ENCODE measurements around the gene CLTCL1.

GRCh38 chr22:19253143-19253542, 38.4 kb downstream of the CLTCL1 start:
- TF ChIP-seq BHLHE40 (IDR thresholded peaks at IDR 0.05; ENCODE audit: low read length): no peak
- no peak for TF ChIP-seq TCF7 (IDR thresholded peaks at IDR 0.05; ENCODE audit: borderline replicate concordance)
- no peak for TF ChIP-seq NCOR1 (IDR thresholded peaks at IDR 0.05)
- TF ChIP-seq, protein P1, sequence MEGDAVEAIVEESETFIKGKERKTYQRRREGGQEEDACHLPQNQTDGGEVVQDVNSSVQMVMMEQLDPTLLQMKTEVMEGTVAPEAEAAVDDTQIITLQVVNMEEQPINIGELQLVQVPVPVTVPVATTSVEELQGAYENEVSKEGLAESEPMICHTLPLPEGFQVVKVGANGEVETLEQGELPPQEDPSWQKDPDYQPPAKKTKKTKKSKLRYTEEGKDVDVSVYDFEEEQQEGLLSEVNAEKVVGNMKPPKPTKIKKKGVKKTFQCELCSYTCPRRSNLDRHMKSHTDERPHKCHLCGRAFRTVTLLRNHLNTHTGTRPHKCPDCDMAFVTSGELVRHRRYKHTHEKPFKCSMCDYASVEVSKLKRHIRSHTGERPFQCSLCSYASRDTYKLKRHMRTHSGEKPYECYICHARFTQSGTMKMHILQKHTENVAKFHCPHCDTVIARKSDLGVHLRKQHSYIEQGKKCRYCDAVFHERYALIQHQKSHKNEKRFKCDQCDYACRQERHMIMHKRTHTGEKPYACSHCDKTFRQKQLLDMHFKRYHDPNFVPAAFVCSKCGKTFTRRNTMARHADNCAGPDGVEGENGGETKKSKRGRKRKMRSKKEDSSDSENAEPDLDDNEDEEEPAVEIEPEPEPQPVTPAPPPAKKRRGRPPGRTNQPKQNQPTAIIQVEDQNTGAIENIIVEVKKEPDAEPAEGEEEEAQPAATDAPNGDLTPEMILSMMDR (IDR thresholded peaks at IDR 0.05 in 2 of 3, conservative IDR thresholded peaks at IDR 0.05 in 1 of 3; ENCODE audit: insufficient read depth in 2 of 3, low read depth in 1 of 3, low read length in 3 of 3): no peak
- no peak for TF ChIP-seq ZNF75A (CRISPR knock-in tag; IDR thresholded peaks at IDR 0.05)
